ENCODE results near the gene ZSCAN5C. TPM values are rescaled to one million over a fixed set of nuclear protein-coding genes. Genes with fewer than 3 reads are reported as not detected.

Gene ZSCAN5C
- polyA plus RNA-seq (not detected in 3 replicates), polyA minus RNA-seq (not detected in 3 replicates)
- polyA plus RNA-seq (2011; ENCODE audit: low read depth), result not detected
- polyA plus RNA-seq (2011; cell fraction: cytosol; rRNA removed), result not detected in 2 replicates
- not detected in 2 replicates for polyA plus RNA-seq (2011; cell fraction: nucleus; rRNA removed)
- not detected in 2 replicates for polyA plus RNA-seq (2012; ENCODE audit: low replicate concordance)
- not detected for polyA minus RNA-seq (2011; cell fraction: cytosol; rRNA and poly(A)+ RNA removed)
- not detected in 2 replicates for polyA minus RNA-seq (2011; cell fraction: nucleus; rRNA and poly(A)+ RNA removed)

- H3K9me1 ChIP-seq (ENCODE audit: control insufficient read depth, extremely low read depth, insufficient read depth, low read length), result no peaks in the 10 kb centered on the region
- FAIRE-seq (no peak), DNase-seq (ENCODE audit: low read depth, low spot score) (no peak)
- no peak within 1 kb of the TSS for H3K4me2 ChIP-seq (ENCODE audit: control insufficient read depth, extremely low read depth, insufficient read depth, low read depth, low read length)
- H3K79me2 ChIP-seq (ENCODE audit: control insufficient read depth, insufficient read depth, low read length), result no peaks in the 10 kb centered on the region
- H2AFZ ChIP-seq (ENCODE audit: control insufficient read depth, low read length), result no peak within 1 kb of the TSS
- no peak within 1 kb of the TSS for H3K4me3 ChIP-seq (ENCODE audit: control insufficient read depth in 2 of 3, extremely low read depth in 1 of 3, insufficient read depth in 2 of 3, low read depth in 1 of 3, low read length in 3 of 3)
- no peaks in the 10 kb centered on the region for H3K9me3 ChIP-seq (ENCODE audit: control insufficient read depth, low read depth, low read length)
- no peaks in the 10 kb centered on the region for H3K27me3 ChIP-seq (ENCODE audit: control insufficient read depth, extremely low read depth, insufficient read depth, low read length)
- no peaks in the 10 kb centered on the region for H4K20me1 ChIP-seq (ENCODE audit: control insufficient read depth, extremely low read depth, insufficient read depth, low read length)
- no peak for TF ChIP-seq EZH2 (IDR thresholded peaks at IDR 0.05; ENCODE audit: low read length)
- TF ChIP-seq CTCF (optimal IDR thresholded peaks at IDR 0.05 in 1 of 3, IDR thresholded peaks at IDR 0.05 in 1 of 3, conservative IDR thresholded peaks at IDR 0.05 in 1 of 3; ENCODE audit: extremely low read depth in 1 of 3, insufficient read depth in 2 of 3, low read length in 3 of 3), result no peak
- dilution Hi-C loops (cut with MboI; ENCODE audit: extremely low pct_ligation_motif_present, low sequenced_read_pairs), result no loop called here
- H3K27ac ChIP-seq (ENCODE audit: control insufficient read depth, insufficient read depth, low read length), result no peak within 1 kb of the TSS
- H3K36me3 ChIP-seq (ENCODE audit: control insufficient read depth in 2 of 2, extremely low read depth in 1 of 2, insufficient read depth in 2 of 2, low read length in 2 of 2), result no peaks in the 10 kb centered on the region
- no peak within 1 kb of the TSS for H3K9ac ChIP-seq (ENCODE audit: control insufficient read depth, extremely low read depth, insufficient read depth, low read length)
- H3K4me1 ChIP-seq (ENCODE audit: control insufficient read depth, extremely low read depth, insufficient read depth, low read length), result no peaks in the 10 kb centered on the region
Measured at GRCh38 chr19:56201973-56202372, at the start of gene ZSCAN5C. Gene ZSCAN5C (plus strand): TSS chr19:56202273. CDS start chr19:56205914, 3,641 bp downstream.

GRCh38 chr19:56152644-56153043 is 49.4 kb upstream of the ZSCAN5C start:
- FAIRE-seq, result no peak
- no peak overlapping the region for H3K4me2 ChIP-seq (ENCODE audit: control insufficient read depth, extremely low read depth, insufficient read depth, low read depth, low read length)
- dilution Hi-C loops (cut with MboI; ENCODE audit: extremely low pct_ligation_motif_present, low sequenced_read_pairs), result no loop called here
- H3K9me3 ChIP-seq (ENCODE audit: control insufficient read depth, low read depth, low read length), result no peaks in the 10 kb centered on the region
- peaks cover 9% of the 10 kb centered on the region for H3K79me2 ChIP-seq (ENCODE audit: control insufficient read depth, insufficient read depth, low read length)
- H3K4me3 ChIP-seq (ENCODE audit: control insufficient read depth in 2 of 3, extremely low read depth in 1 of 3, insufficient read depth in 2 of 3, low read depth in 1 of 3, low read length in 3 of 3), result no peak overlapping the region
- peaks cover 6 to 8% of the 10 kb centered on the region in 2 experiments for H3K36me3 ChIP-seq (ENCODE audit: control insufficient read depth in 2 of 2, extremely low read depth in 1 of 2, insufficient read depth in 2 of 2, low read length in 2 of 2)
- no peak for TF ChIP-seq EZH2 (IDR thresholded peaks at IDR 0.05; ENCODE audit: low read length)
- TF ChIP-seq CTCF (optimal IDR thresholded peaks at IDR 0.05 in 1 of 3, IDR thresholded peaks at IDR 0.05 in 1 of 3, conservative IDR thresholded peaks at IDR 0.05 in 1 of 3; ENCODE audit: extremely low read depth in 1 of 3, insufficient read depth in 2 of 3, low read length in 3 of 3), result no peak
- H2AFZ ChIP-seq (ENCODE audit: control insufficient read depth, low read length), result no peak overlapping the region
- H3K4me1 ChIP-seq (ENCODE audit: control insufficient read depth, extremely low read depth, insufficient read depth, low read length), result no peaks in the 10 kb centered on the region
- no peaks in the 10 kb centered on the region for H3K9me1 ChIP-seq (ENCODE audit: control insufficient read depth, extremely low read depth, insufficient read depth, low read length)
- H3K9ac ChIP-seq (ENCODE audit: control insufficient read depth, extremely low read depth, insufficient read depth, low read length), result no peak overlapping the region
- H4K20me1 ChIP-seq (ENCODE audit: control insufficient read depth, extremely low read depth, insufficient read depth, low read length), result peaks cover 2% of the 10 kb centered on the region
- H3K27ac ChIP-seq (ENCODE audit: control insufficient read depth, insufficient read depth, low read length), result no peak overlapping the region
- H3K27me3 ChIP-seq (ENCODE audit: control insufficient read depth, extremely low read depth, insufficient read depth, low read length), result no peaks in the 10 kb centered on the region
- no peak for DNase-seq (ENCODE audit: low read depth, low spot score)
